Measurements from ENCODE around the gene AADAC.

DNA sequence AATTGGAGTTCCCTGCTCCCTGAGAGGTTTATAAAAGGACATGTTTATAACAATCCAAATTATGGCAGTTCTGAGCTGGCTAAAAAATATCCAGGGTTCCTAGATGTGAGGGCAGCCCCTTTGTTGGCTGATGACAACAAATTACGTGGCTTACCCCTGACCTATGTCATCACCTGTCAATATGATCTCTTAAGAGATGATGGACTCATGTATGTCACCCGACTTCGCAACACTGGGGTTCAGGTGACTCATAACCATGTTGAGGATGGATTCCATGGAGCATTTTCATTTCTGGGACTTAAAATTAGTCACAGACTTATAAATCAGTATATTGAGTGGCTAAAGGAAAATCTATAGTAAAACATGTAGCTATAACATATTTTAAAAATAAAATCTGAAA is 13.9 kb downstream of the AADAC start:
- no peak for TF ChIP-seq POLR2A (IDR thresholded peaks at IDR 0.05; ENCODE audit: low read depth, low read length)
- no peak for TF ChIP-seq POLR2AphosphoS5 (IDR thresholded peaks at IDR 0.05; ENCODE audit: low read depth, low read length)
- TF ChIP-seq TAF1 (IDR thresholded peaks at IDR 0.05; ENCODE audit: low read depth, low read length): no peak
- TF ChIP-seq SPI1 (IDR thresholded peaks at IDR 0.05; ENCODE audit: low read depth, low read length): no peak
- no peak for TF ChIP-seq POU2F2 (IDR thresholded peaks at IDR 0.05; ENCODE audit: low read depth, low read length)
- TF ChIP-seq PAX5 (IDR thresholded peaks at IDR 0.05; ENCODE audit: insufficient read depth, low read length, severe bottlenecking): no peak

Data from GM12891 (cell line).